HG03457 (cell line): ENCODE results near the gene REPS1.

Experiments
- ATAC-seq: cut with Tn5 transposase; IDR thresholded peaks from one replicate; pipeline ENCODE4 v1.9.1; 2021; ENCODE audit warnings: moderate number of reproducible peaks; ENCODE audit not compliant: unreplicated experiment

Gene REPS1

GRCh38 chr6:138931660-138932059 lies 56.4 kb downstream of the REPS1 start:
- ATAC-seq: no peak

GRCh38 chr6:138926579-138926978 lies 61.5 kb downstream of the REPS1 start:
- ATAC-seq: no peak

GRCh38 chr6:138925806-138926205 lies 62.2 kb downstream of the REPS1 start:
- ATAC-seq: no peak

- no peak for ATAC-seq
Measured at GRCh38 chr6:138923561-138923960, 64.5 kb downstream of the REPS1 start.

- no peak for ATAC-seq
Measured at GRCh38 chr6:138920906-138921305, 67.1 kb downstream of the REPS1 start.

- ATAC-seq: no peak
Measured at GRCh38 chr6:138914701-138915100, 73.4 kb downstream of the REPS1 start.

GRCh38 chr6:138912308-138912707 lies 75.7 kb downstream of the REPS1 start:
- no peak for ATAC-seq

- ATAC-seq: no peak
Measured at GRCh38 chr6:138909975-138910374, 78.1 kb downstream of the REPS1 start.

- ATAC-seq: no peak
Measured at GRCh38 chr6:138909511-138909910, 78.5 kb downstream of the REPS1 start.

GRCh38 chr6:138907167-138907566 lies 80.9 kb downstream of the REPS1 start:
- no peak for ATAC-seq

- no peak for ATAC-seq
Measured at GRCh38 chr6:138897031-138897430, 91.0 kb downstream of the REPS1 start.

GRCh38 chr6:138896104-138896756 lies 91.8 kb downstream of the REPS1 start:
- ATAC-seq: no peak

GRCh38 chr6:138891255-138891986 lies 96.6 kb downstream of the REPS1 start:
- no peak for ATAC-seq

- ATAC-seq: no peak
Measured at GRCh38 chr6:138885156-138885819, 102.8 kb downstream of the REPS1 start.

GRCh38 chr6:138882369-138883017 lies 105.6 kb downstream of the REPS1 start:
- ATAC-seq: peak; percentile 58

GRCh38 chr6:138873191-138873590 lies 114.9 kb downstream of the REPS1 start:
- no peak for ATAC-seq

GRCh38 chr6:138869398-138869797 lies 118.7 kb downstream of the REPS1 start:
- ATAC-seq: no peak

GRCh38 chr6:138868181-138868580 lies 119.9 kb downstream of the REPS1 start:
- ATAC-seq: no peak

GRCh38 chr6:138865480-138866109 lies 122.5 kb downstream of the REPS1 start:
- ATAC-seq: no peak

- ATAC-seq: no peak
Measured at GRCh38 chr6:138864343-138864890, 123.6 kb downstream of the REPS1 start.

- ATAC-seq: no peak
Measured at GRCh38 chr6:138863321-138863720, 124.7 kb downstream of the REPS1 start.
